PC-3 (cell line): Measurements from ENCODE around the gene ANKRD10. TPM values are rescaled to one million over a fixed set of nuclear protein-coding genes. Genes with fewer than 3 reads are reported as not detected.

Experiments used
- ATAC-seq: fragments of 200-7000 bp; cut with Tn5 transposase; 2 replicates; pipeline ENCODE4 v1.9.1; 2020; ENCODE audit warnings: mild to moderate bottlenecking, moderate library complexity
- BruUV-seq: library from RNA; stranded (reverse); fragments of 400-500 nt; replicated peaks from 2 replicates; lab custom pipeline; 2021; lab: Mats Ljungman, UMichigan
- CTCF ChIA-PET: fragments of 300-600 bp; sonication (Branson Sonifier 250); formaldehyde crosslinking; loops from one replicate; lab custom pipeline; 2022; ENCODE audit warnings: antibody characterized with exemption; lab: Charles Lee
- POLR2A ChIA-PET: fragments of 300-600 bp; sonication (Branson Sonifier 250); formaldehyde crosslinking; loops from one replicate; lab custom pipeline; 2022; ENCODE audit warnings: antibody characterized with exemption; ENCODE audit not compliant: unreplicated experiment; lab: Charles Lee
- DNase-seq: peaks from one replicate; pipeline ENCODE4 v3.0.0-alpha.2; 2015
- H2AFZ ChIP-seq: fragments of 300-600 bp; sonication (generic); 2 replicates; pipeline ENCODE4 v1.6.0; 2016; ENCODE audit warnings: antibody characterized with exemption, low read length
- H3F3A ChIP-seq: fragments of 300-600 bp; sonication (generic); one replicate; pipeline ENCODE4 v1.6.0; 2017; ENCODE audit warnings: antibody characterized with exemption, low read length, control low read depth, mild to moderate bottlenecking; ENCODE audit not compliant: unreplicated experiment
- H3K27ac ChIP-seq: fragments of 300-600 bp; sonication (generic); 2 replicates; pipeline ENCODE4 v1.5.1; 2016; ENCODE audit warnings: mild to moderate bottlenecking, low read length
- H3K27me3 ChIP-seq: fragments of 300-600 bp; sonication (generic); 2 replicates; pipeline ENCODE4 v1.6.1; 2016; ENCODE audit warnings: low read length, mixed read lengths
- H3K36me3 ChIP-seq: fragments of 300-600 bp; sonication (generic); 2 replicates; pipeline ENCODE4 v1.6.1; 2016; ENCODE audit warnings: low read depth, mixed run types, low read length, mixed read lengths
- H3K4me1 ChIP-seq: fragments of 300-600 bp; sonication (generic); 2 replicates; pipeline ENCODE4 v1.5.1; 2016; ENCODE audit warnings: low read length; ENCODE audit not compliant: insufficient read depth
- H3K4me2 ChIP-seq: fragments of 300-600 bp; sonication (generic); 2 replicates; pipeline ENCODE4 v1.6.0; 2016; ENCODE audit warnings: low read length
- H3K4me3 ChIP-seq: fragments of 300-600 bp; sonication (generic); 2 replicates; pipeline ENCODE4 v1.5.1; 2016; ENCODE audit warnings: mild to moderate bottlenecking, low read length, mixed read lengths
- H3K79me2 ChIP-seq: fragments of 300-600 bp; sonication (generic); 2 replicates; pipeline ENCODE4 v1.6.1; 2017; ENCODE audit warnings: low read length, mixed read lengths
- H3K9ac ChIP-seq: fragments of 300-600 bp; sonication (generic); 2 replicates; pipeline ENCODE4 v1.6.0; 2016; ENCODE audit warnings: mild to moderate bottlenecking, low read length
- H3K9me2 ChIP-seq: fragments of 300-600 bp; sonication (generic); replicated peaks from 2 replicates; pipeline ENCODE4 v1.6.1; 2016; ENCODE audit warnings: mixed run types, low read length, mixed read lengths
- H3K9me3 ChIP-seq: fragments of 300-600 bp; sonication (generic); 2 replicates; pipeline ENCODE4 v1.6.1; 2016; ENCODE audit warnings: low read length, mixed read lengths
- H4K20me1 ChIP-seq: fragments of 300-600 bp; sonication (generic); 2 replicates; pipeline ENCODE4 v1.6.1; 2016; ENCODE audit warnings: low read length, mixed read lengths
- EZH2 ChIP-seq: fragments of 300-600 bp; sonication (generic); IDR thresholded peaks from one replicate; pipeline ENCODE4 v1.6.1; 2017; ENCODE audit warnings: antibody characterized with exemption, mild to moderate bottlenecking, low read length; ENCODE audit not compliant: unreplicated experiment
- EZH2phosphoT487 ChIP-seq: fragments of 300-600 bp; sonication (generic); IDR thresholded peaks from 2 replicates; pipeline ENCODE4 v1.6.1; 2018; ENCODE audit warnings: mild to moderate bottlenecking, antibody characterized with exemption, low read length, borderline replicate concordance
- intact Hi-C: fragments of 100-400 bp; cut with micrococcal nuclease; formaldehyde crosslinking; loops from 2 replicates; pipeline ENCODE4 v1.9.0; 2023
- total RNA-seq: library from RNA; depleted of rRNA; stranded (reverse); fragments of >200 nt; gene quantifications from 2 replicates; pipeline ENCODE4 v1.2.3, GENCODE V29; 2014
- TF ChIP-seq, protein P1 (sequence below): fragments of 300-600 bp; sonication (generic); conservative IDR thresholded peaks from 2 replicates; pipeline ENCODE4 v1.5.1; 2017; ENCODE audit warnings: antibody characterized with exemption, low read depth, mild to moderate bottlenecking, low read length

ANKRD10 gene
- total RNA-seq, 1 experiment from 2014 or later: 60.2 TPM

DNA sequence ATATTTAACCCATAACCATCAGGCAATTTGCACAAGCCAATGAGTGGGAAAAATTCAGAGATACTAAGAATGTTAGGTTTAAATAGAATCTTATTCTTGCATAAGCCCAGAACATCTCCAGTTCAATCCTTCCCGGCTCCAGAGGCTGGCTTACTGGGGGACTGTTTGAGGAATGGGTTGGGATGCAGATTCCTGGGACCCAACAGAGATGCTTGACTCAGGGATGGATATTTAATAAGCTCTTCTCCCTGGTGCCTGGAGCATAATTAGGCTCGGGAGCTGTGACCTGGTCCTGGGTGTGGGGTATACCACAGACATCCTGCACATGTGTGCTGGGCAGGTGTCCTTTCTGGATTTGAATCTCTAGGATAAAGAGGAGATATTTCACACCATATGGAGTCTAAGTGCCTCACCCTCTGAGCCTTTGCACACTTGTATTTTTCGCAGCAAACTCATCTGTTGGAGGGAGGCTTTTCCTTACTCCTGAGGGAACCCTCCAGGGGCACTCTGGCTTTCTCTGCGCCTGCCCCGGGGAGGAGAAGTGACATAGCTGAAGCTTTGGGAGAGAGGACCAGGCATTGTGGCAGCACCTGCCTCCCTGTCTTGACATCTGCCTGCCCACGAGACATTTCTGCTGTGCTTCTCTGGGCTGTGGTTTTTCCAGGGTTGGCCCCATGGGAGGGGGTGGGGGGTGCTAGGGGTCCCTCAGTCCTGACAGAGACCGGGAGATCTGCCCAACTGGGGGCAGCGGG lies 36.1 kb upstream of the ANKRD10 start:
- H3K27ac ChIP-seq: no peak overlapping the region
- no peak for DNase-seq
- H3K4me3 ChIP-seq: no peak overlapping the region
- H3K9me2 ChIP-seq: no peaks in the 10 kb centered on the region
- peaks cover 6% of the 10 kb centered on the region; the same call in 1 of the 2 replicates for H3K4me1 ChIP-seq
- H3K27me3 ChIP-seq: no peaks in the 10 kb centered on the region
- no peaks in the 10 kb centered on the region for H3K9me3 ChIP-seq
- H2AFZ ChIP-seq: no peak overlapping the region
- ATAC-seq: no peak
- no peaks in the 10 kb centered on the region for H3K79me2 ChIP-seq
- BruUV-seq: no TSS peak
- H3F3A ChIP-seq: no peaks in the 10 kb centered on the region
- intact Hi-C loops: no loop called here
- ChIA-PET POLR2A (no interaction called here), CTCF (no interaction called here)
- no peaks in the 10 kb centered on the region for H3K36me3 ChIP-seq
- H3K9ac ChIP-seq: no peak overlapping the region
- TF ChIP-seq EZH2phosphoT487: no peak
- no peaks in the 10 kb centered on the region for H4K20me1 ChIP-seq
- no peak overlapping the region for H3K4me2 ChIP-seq

GRCh38 chr13:110950356-110950755 lies 35.5 kb upstream of the ANKRD10 start:
- CTCF ChIA-PET: no interaction called here
- Histone ChIP-seq H3F3A (no peaks in the 10 kb centered on the region), H3K4me3 (no peak overlapping the region), H3K36me3 (no peaks in the 10 kb centered on the region), H3K79me2 (no peaks in the 10 kb centered on the region), H3K9me2 (no peaks in the 10 kb centered on the region), H3K27me3 (no peaks in the 10 kb centered on the region), H3K9ac (no peak overlapping the region), H3K4me1 (peaks cover 6% of the 10 kb centered on the region; the same call in 1 of the 2 replicates), H3K27ac (no peak overlapping the region), H2AFZ (no peak overlapping the region), H3K9me3 (no peaks in the 10 kb centered on the region), H3K4me2 (no peak overlapping the region), H4K20me1 (no peaks in the 10 kb centered on the region)
- ATAC-seq (no peak), DNase-seq (no peak)
- POLR2A ChIA-PET: no interaction called here
- TF ChIP-seq EZH2phosphoT487 (no peak), EZH2 (no peak)
- TF ChIP-seq, protein P1, sequence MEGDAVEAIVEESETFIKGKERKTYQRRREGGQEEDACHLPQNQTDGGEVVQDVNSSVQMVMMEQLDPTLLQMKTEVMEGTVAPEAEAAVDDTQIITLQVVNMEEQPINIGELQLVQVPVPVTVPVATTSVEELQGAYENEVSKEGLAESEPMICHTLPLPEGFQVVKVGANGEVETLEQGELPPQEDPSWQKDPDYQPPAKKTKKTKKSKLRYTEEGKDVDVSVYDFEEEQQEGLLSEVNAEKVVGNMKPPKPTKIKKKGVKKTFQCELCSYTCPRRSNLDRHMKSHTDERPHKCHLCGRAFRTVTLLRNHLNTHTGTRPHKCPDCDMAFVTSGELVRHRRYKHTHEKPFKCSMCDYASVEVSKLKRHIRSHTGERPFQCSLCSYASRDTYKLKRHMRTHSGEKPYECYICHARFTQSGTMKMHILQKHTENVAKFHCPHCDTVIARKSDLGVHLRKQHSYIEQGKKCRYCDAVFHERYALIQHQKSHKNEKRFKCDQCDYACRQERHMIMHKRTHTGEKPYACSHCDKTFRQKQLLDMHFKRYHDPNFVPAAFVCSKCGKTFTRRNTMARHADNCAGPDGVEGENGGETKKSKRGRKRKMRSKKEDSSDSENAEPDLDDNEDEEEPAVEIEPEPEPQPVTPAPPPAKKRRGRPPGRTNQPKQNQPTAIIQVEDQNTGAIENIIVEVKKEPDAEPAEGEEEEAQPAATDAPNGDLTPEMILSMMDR: no peak
- BruUV-seq: no TSS peak
- intact Hi-C loops: no loop called here

- H3K4me3 ChIP-seq: no peak overlapping the region
Observed at GRCh38 chr13:110949628-110950027, 34.8 kb upstream of the ANKRD10 start.

More at GRCh38 chr13:110949628-110950027, 34.8 kb upstream of the ANKRD10 start:
- Histone ChIP-seq H2AFZ (no peak overlapping the region), H3K27ac (no peak overlapping the region), H3F3A (no peaks in the 10 kb centered on the region), H3K79me2 (no peaks in the 10 kb centered on the region), H3K36me3 (no peaks in the 10 kb centered on the region), H3K9me2 (no peaks in the 10 kb centered on the region), H3K9ac (no peak overlapping the region), H3K27me3 (no peaks in the 10 kb centered on the region), H3K4me2 (no peak overlapping the region), H3K9me3 (no peaks in the 10 kb centered on the region), H3K4me1 (peaks cover 2% of the 10 kb centered on the region; the same call in 1 of the 2 replicates), H4K20me1 (no peaks in the 10 kb centered on the region)
- intact Hi-C loops: loop anchor here (10.0 kb wide), 1 partner anchor 205 kb away; no protein-coding TSS in a partner anchor
- ChIA-PET CTCF (no interaction called here), POLR2A (no interaction called here)
- DNase-seq: no peak
- BruUV-seq: no TSS peak
- ATAC-seq: no peak
- TF ChIP-seq EZH2phosphoT487 (no peak), EZH2 (no peak)
- TF ChIP-seq, protein P1: no peak
